ENCODE measurements around the gene SMNDC1. TPM values are rescaled to one million over a fixed set of nuclear protein-coding genes. Genes with fewer than 3 reads are reported as not detected.

SMNDC1 gene
- total RNA-seq, 2 donors from 2014 or later = 7.5 to 7.6 TPM

DNA sequence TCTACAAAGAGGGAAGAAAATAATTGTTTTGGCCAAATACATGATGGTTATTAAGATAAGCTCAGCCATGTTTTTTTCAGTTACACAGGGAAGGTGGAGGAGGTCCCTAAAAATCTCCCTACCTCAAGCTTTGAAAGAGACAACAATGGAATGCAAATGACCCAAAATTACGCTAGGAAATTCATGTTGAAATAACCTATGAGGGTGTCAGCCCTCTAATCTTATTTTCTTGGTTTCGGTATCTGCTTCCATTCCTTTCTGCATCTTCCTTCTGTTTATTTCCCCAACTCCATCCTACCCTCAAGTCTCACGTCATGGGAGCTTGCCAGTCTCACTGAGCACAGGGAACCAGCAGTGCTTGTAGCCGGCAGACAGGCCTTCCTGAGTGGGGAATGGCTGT is 40.6 kb upstream of the SMNDC1 start:
- H3K36me3 ChIP-seq (replicated peaks in 1 of 2; ENCODE audit: insufficient read depth in 1 of 2, low read depth in 2 of 2) = no peaks in the 10 kb centered on the region
- 74 to 88% methylated on average over 4 of the region's 4 CpGs for WGBS, 2 donors
- H3K4me1 ChIP-seq = no peaks in the 10 kb centered on the region
- no peak for ATAC-seq
- H3K27me3 ChIP-seq = no peaks in the 10 kb centered on the region
- no peak for DNase-seq
- no peak overlapping the region for H3K4me3 ChIP-seq
- intact Hi-C loops (cut with DNase I) = no loop called here
- H3K9me3 ChIP-seq = no peaks in the 10 kb centered on the region
- no peak overlapping the region for H3K27ac ChIP-seq
- no peak for TF ChIP-seq POLR2A (IDR thresholded peaks at IDR 0.05)
- TF ChIP-seq, protein P1, sequence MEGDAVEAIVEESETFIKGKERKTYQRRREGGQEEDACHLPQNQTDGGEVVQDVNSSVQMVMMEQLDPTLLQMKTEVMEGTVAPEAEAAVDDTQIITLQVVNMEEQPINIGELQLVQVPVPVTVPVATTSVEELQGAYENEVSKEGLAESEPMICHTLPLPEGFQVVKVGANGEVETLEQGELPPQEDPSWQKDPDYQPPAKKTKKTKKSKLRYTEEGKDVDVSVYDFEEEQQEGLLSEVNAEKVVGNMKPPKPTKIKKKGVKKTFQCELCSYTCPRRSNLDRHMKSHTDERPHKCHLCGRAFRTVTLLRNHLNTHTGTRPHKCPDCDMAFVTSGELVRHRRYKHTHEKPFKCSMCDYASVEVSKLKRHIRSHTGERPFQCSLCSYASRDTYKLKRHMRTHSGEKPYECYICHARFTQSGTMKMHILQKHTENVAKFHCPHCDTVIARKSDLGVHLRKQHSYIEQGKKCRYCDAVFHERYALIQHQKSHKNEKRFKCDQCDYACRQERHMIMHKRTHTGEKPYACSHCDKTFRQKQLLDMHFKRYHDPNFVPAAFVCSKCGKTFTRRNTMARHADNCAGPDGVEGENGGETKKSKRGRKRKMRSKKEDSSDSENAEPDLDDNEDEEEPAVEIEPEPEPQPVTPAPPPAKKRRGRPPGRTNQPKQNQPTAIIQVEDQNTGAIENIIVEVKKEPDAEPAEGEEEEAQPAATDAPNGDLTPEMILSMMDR (IDR thresholded peaks at IDR 0.05) = no peak

DNA sequence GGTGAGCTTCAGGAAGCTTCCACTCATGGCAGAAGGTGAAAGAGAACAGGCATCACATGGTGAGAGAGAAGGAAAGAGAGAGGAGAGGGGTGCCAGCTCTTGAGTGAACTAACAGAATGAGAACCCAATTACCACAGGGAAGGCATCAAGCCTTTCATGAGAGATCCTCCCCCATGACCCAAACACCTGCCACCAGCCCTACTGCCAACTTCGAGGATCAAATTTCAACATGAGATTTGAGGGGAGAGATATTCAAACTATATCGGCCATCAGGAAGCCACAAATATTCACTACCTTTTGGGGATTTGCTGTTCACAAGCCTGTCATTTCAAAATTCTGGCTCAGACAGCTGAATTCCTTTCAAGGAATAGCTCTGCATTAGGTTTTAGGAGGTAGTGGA is 39.9 kb upstream of the SMNDC1 start:
- 13 to 14% methylated on average over 2 of the region's 2 CpGs for WGBS, 2 donors
- no peaks in the 10 kb centered on the region for H3K9me3 ChIP-seq
- intact Hi-C loops (cut with DNase I) = no loop called here
- no peak overlapping the region for H3K27ac ChIP-seq
- no peaks in the 10 kb centered on the region for H3K4me1 ChIP-seq
- no peaks in the 10 kb centered on the region for H3K36me3 ChIP-seq (replicated peaks in 1 of 2; ENCODE audit: insufficient read depth in 1 of 2, low read depth in 2 of 2)
- no peak overlapping the region for H3K4me3 ChIP-seq
- TF ChIP-seq, protein P1 (IDR thresholded peaks at IDR 0.05) = no peak
- TF ChIP-seq POLR2A (IDR thresholded peaks at IDR 0.05) = no peak
- ATAC-seq (no peak), DNase-seq (no peak)
- H3K27me3 ChIP-seq = no peaks in the 10 kb centered on the region

DNA sequence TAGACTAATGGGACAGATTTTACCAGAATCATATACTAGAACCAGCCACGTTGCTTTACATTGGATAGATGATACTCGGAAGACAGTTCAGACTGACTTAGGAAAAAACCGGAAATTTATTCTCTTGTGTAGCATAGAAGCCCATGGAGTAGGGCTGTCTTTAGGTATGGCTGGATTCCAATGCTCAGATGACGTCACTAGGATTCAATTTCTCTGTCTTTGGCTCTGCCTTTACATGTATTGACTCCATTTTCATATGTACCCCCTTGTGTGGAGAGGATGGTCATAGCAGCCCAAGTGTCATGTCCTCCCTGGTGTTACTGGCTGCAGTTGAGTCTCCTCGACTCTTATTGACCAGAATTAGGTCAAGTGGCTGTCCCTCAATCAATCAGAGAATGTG is 39.2 kb upstream of the SMNDC1 start:
- H3K9me3 ChIP-seq = no peaks in the 10 kb centered on the region
- WGBS, 2 donors = 72 to 76% methylated on average over 5 of the region's 5 CpGs

DNA sequence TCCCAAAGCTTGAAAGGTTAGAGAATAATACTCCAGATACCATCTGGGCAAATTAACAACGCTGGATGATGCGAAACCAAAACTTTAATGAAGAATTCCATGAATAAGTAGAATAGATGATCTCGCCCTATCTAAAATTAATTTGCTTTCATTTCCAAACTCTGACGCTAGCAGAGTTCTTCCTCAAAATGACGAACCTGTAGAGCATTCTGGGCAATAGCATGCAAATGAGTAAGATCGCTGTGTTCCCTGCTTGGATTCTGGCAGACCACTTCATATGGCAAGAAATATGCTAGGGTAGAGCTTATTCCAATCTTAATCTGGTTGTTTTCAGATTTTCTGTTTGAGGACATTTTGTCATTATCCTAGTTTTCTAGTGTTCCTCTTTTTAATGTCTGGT is 36.1 kb upstream of the SMNDC1 start:
- no peak overlapping the region for H3K27ac ChIP-seq
- DNase-seq (no peak), ATAC-seq (no peak)
- no peaks in the 10 kb centered on the region for H3K36me3 ChIP-seq (replicated peaks in 1 of 2; ENCODE audit: insufficient read depth in 1 of 2, low read depth in 2 of 2)
- no peak overlapping the region for H3K4me3 ChIP-seq
- intact Hi-C loops (cut with DNase I) = no loop called here
- TF ChIP-seq, protein P1 (IDR thresholded peaks at IDR 0.05) = no peak
- no peak for TF ChIP-seq POLR2A (IDR thresholded peaks at IDR 0.05)
- H3K27me3 ChIP-seq = no peaks in the 10 kb centered on the region
- WGBS, 2 donors = 82 to 85% methylated on average over 6 of the region's 6 CpGs
- H3K4me1 ChIP-seq = no peaks in the 10 kb centered on the region
- no peaks in the 10 kb centered on the region for H3K9me3 ChIP-seq

More for the DNA sequence above, 39.2 kb upstream of the SMNDC1 start:
- ATAC-seq (no peak), DNase-seq (no peak)
- no peak overlapping the region for H3K4me3 ChIP-seq
- no peaks in the 10 kb centered on the region for H3K27me3 ChIP-seq
- TF ChIP-seq, protein P1 (IDR thresholded peaks at IDR 0.05) = no peak
- intact Hi-C loops (cut with DNase I) = no loop called here
- H3K27ac ChIP-seq = no peak overlapping the region
- H3K36me3 ChIP-seq (replicated peaks in 1 of 2; ENCODE audit: insufficient read depth in 1 of 2, low read depth in 2 of 2) = no peaks in the 10 kb centered on the region
- no peaks in the 10 kb centered on the region for H3K4me1 ChIP-seq

DNA sequence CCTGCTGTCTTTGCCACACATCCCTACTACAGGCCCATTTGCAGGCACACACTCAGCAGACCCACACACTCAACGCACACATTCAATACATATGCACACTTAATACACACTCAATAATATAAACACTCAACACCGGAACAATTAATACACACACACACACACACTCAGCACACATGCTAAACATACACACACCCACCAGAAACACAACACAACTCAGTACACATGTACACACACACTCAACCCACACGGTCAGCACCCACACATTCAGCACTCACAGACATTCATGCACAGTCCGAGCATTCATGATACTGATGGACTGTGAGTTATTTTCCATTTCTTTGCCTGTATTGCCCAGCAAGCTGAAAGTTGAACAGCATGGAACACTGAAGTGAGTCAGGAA is 35.4 kb upstream of the SMNDC1 start:
- ATAC-seq = no peak
- 88 to 94% methylated on average over 4 of the region's 4 CpGs for WGBS, 2 donors
- no peaks in the 10 kb centered on the region for H3K9me3 ChIP-seq
- no peak overlapping the region for H3K27ac ChIP-seq
- no peaks in the 10 kb centered on the region for H3K4me1 ChIP-seq
- H3K36me3 ChIP-seq (replicated peaks in 1 of 2; ENCODE audit: insufficient read depth in 1 of 2, low read depth in 2 of 2) = no peaks in the 10 kb centered on the region
- no peaks in the 10 kb centered on the region for H3K27me3 ChIP-seq
- intact Hi-C loops (cut with DNase I) = no loop called here
- DNase-seq = no peak
- TF ChIP-seq, protein P1 (IDR thresholded peaks at IDR 0.05) = no peak
- TF ChIP-seq POLR2A (IDR thresholded peaks at IDR 0.05) = no peak
- no peak overlapping the region for H3K4me3 ChIP-seq
